Measurements from ENCODE around the gene ATP13A4.

Gene ATP13A4

GRCh38 chr3:193407112-193407511 is 147.6 kb downstream of the ATP13A4 start:
- Histone ChIP-seq H3K27ac (no peak overlapping the region), H3K9me3 (ENCODE audit: severe bottlenecking) (no peaks in the 10 kb centered on the region)
- TF ChIP-seq CTCF (IDR thresholded peaks at IDR 0.05; ENCODE audit: low read depth, low read length), result no peak

GRCh38 chr3:193403307-193403706 is 151.4 kb downstream of the ATP13A4 start:
- Histone ChIP-seq H3K4me3 (ENCODE audit: low read depth, low read length) (no peak overlapping the region), H3K27ac (no peak overlapping the region), H3K9me3 (ENCODE audit: severe bottlenecking) (no peaks in the 10 kb centered on the region), H3K36me3 (no peaks in the 10 kb centered on the region), H3K27me3 (ENCODE audit: insufficient read depth, low read depth, severe bottlenecking) (no peaks in the 10 kb centered on the region)
- no peak for DNase-seq
- TF ChIP-seq CTCF (IDR thresholded peaks at IDR 0.05; ENCODE audit: low read depth, low read length), result no peak

More at GRCh38 chr3:193407112-193407511, 147.6 kb downstream of the ATP13A4 start:
- Histone ChIP-seq H3K4me3 (ENCODE audit: low read depth, low read length) (no peak overlapping the region), H3K27me3 (ENCODE audit: insufficient read depth, low read depth, severe bottlenecking) (no peaks in the 10 kb centered on the region), H3K36me3 (no peaks in the 10 kb centered on the region)
- DNase-seq, result no peak

- no peaks in the 10 kb centered on the region for H3K9me3 ChIP-seq (ENCODE audit: severe bottlenecking)
- no peaks in the 10 kb centered on the region for H3K36me3 ChIP-seq
- no peak overlapping the region for H3K4me3 ChIP-seq (ENCODE audit: low read depth, low read length)
- DNase-seq, result no peak
- TF ChIP-seq CTCF (IDR thresholded peaks at IDR 0.05; ENCODE audit: low read depth, low read length), result no peak
- no peak overlapping the region for H3K27ac ChIP-seq
- H3K27me3 ChIP-seq (ENCODE audit: insufficient read depth, low read depth, severe bottlenecking), result no peaks in the 10 kb centered on the region
These were observed 154.4 kb downstream of the ATP13A4 start for GRCh38 chr3:193400304-193400703.

- TF ChIP-seq CTCF (IDR thresholded peaks at IDR 0.05; ENCODE audit: low read depth, low read length), result no peak
- Histone ChIP-seq H3K4me3 (ENCODE audit: low read depth, low read length) (no peak overlapping the region), H3K27me3 (ENCODE audit: insufficient read depth, low read depth, severe bottlenecking) (no peaks in the 10 kb centered on the region), H3K9me3 (ENCODE audit: severe bottlenecking) (no peaks in the 10 kb centered on the region), H3K27ac (no peak overlapping the region), H3K36me3 (no peaks in the 10 kb centered on the region)
- DNase-seq, result no peak
These were observed 158.0 kb downstream of the ATP13A4 start for GRCh38 chr3:193396451-193397244.

GRCh38 chr3:193391902-193392301 is 162.8 kb downstream of the ATP13A4 start:
- Histone ChIP-seq H3K36me3 (no peaks in the 10 kb centered on the region), H3K4me3 (ENCODE audit: low read depth, low read length) (no peak overlapping the region), H3K27me3 (ENCODE audit: insufficient read depth, low read depth, severe bottlenecking) (no peaks in the 10 kb centered on the region), H3K9me3 (ENCODE audit: severe bottlenecking) (no peaks in the 10 kb centered on the region), H3K27ac (no peak overlapping the region)
- no peak for TF ChIP-seq CTCF (IDR thresholded peaks at IDR 0.05; ENCODE audit: low read depth, low read length)
- no peak for DNase-seq

GRCh38 chr3:193389335-193389734 is 165.4 kb downstream of the ATP13A4 start:
- Histone ChIP-seq H3K27me3 (ENCODE audit: insufficient read depth, low read depth, severe bottlenecking) (no peaks in the 10 kb centered on the region), H3K9me3 (ENCODE audit: severe bottlenecking) (no peaks in the 10 kb centered on the region), H3K4me3 (ENCODE audit: low read depth, low read length) (no peak overlapping the region), H3K36me3 (no peaks in the 10 kb centered on the region), H3K27ac (no peak overlapping the region)
- DNase-seq, result no peak
- TF ChIP-seq CTCF (IDR thresholded peaks at IDR 0.05; ENCODE audit: low read depth, low read length), result no peak

Measured in WERI-Rb-1 (cell line).